HCT116 (cell line): ENCODE measurements around the gene ARSB. TPM values are rescaled to one million over a fixed set of nuclear protein-coding genes. Genes with fewer than 3 reads are reported as not detected.

Experiments used
- ATAC-seq: fragments of 200-7000 bp; cut with Tn5 transposase; 2 replicates; pipeline ENCODE4 v1.9.1; 2020; ENCODE audit warnings: mild to moderate bottlenecking, moderate library complexity
- BruUV-seq: library from RNA; stranded (reverse); fragments of 400-500 nt; replicated peaks from 2 replicates; lab custom pipeline; 2021; lab: Mats Ljungman, UMichigan
- CTCF ChIA-PET: fragments of 300-600 bp; sonication (Branson Sonifier 250); formaldehyde crosslinking; loops from one replicate; lab custom pipeline; 2021; ENCODE audit warnings: antibody characterized with exemption; lab: Charles Lee
- POLR2A ChIA-PET: fragments of 300-600, 350-600 bp; sonication (Branson Sonifier 250); formaldehyde crosslinking; loops from one replicate; lab custom pipeline; 2021; ENCODE audit warnings: antibody characterized with exemption; lab: Charles Lee
- RAD21 ChIA-PET, 2 experiments: fragments of 300-600 bp; sonication (Branson Sonifier 250); formaldehyde crosslinking; loops; one replicate each; lab custom pipeline; 2023; ENCODE audit warnings: low total read pairs in 2 of 2; ENCODE audit not compliant: uncharacterized antibody in 2 of 2, unreplicated experiment in 2 of 2, low non-redundant PET in 1 of 2; lab: Charles Lee
- DNase-seq: peaks from one replicate; pipeline ENCODE4 v3.0.0-alpha.2; 2010; ENCODE audit warnings: low read depth, low spot score
- H2AFZ ChIP-seq: fragments of 200-600 bp; shearing (Covaris generic), sonication (generic); 2 replicates; pipeline ENCODE4 v1.6.1; 2017; ENCODE audit warnings: low read depth, mixed run types, mixed read lengths, antibody characterized with exemption, low read length; ENCODE audit not compliant: poor library complexity, severe bottlenecking
- H3K27ac ChIP-seq: 2 replicates; pipeline ENCODE4 v1.5.1; 2012; ENCODE audit warnings: low read depth, low read length
- H3K27me3 ChIP-seq: fragments of 200-600 bp; sonication (generic); 2 replicates; pipeline ENCODE4 v1.6.1; 2016; ENCODE audit warnings: mixed run types, low read length, mixed read lengths; ENCODE audit not compliant: insufficient read depth
- H3K36me3 ChIP-seq, 2 experiments: fragments of 200-500 bp in 1 of 2; fragments of 200-600 bp in 1 of 2; sonication (Bioruptor generic) in 1 of 2; sonication (generic) in 1 of 2; 2 replicates each; pipeline versions ENCODE4 v1.5.1 to v1.6.1; 2014 to 2016; ENCODE audit warnings: low read length in 2 of 2, inconsistent platforms in 1 of 2, mixed read lengths in 1 of 2, mixed run types in 1 of 2; ENCODE audit not compliant: insufficient read depth in 2 of 2, control insufficient read depth in 1 of 2
- H3K4me1 ChIP-seq, 2 experiments: fragments of 200-600 bp in 1 of 2; sonication (generic) in 1 of 2; 2 replicates each; pipeline versions ENCODE4 v1.5.1 to v1.6.1; 2012 to 2017; ENCODE audit warnings: low read length in 2 of 2, inconsistent platforms in 1 of 2, mild to moderate bottlenecking in 1 of 2, mixed read lengths in 1 of 2, mixed run types in 1 of 2, moderate library complexity in 1 of 2; ENCODE audit not compliant: insufficient read depth in 2 of 2, control insufficient read depth in 1 of 2
- H3K4me2 ChIP-seq: fragments of 200-600 bp; sonication (generic); 2 replicates; pipeline ENCODE4 v1.6.1; 2017; ENCODE audit warnings: mixed run types, low read length, mixed read lengths
- H3K4me3 ChIP-seq, 2 experiments: fragments of 200-600 bp in 1 of 2; sonication (generic) in 1 of 2; replicated peaks in 1 of 2; 2 replicates each; pipeline ENCODE4 v1.5.1; 2011 to 2016; ENCODE audit warnings: low read length in 2 of 2, control low read depth in 1 of 2, low read depth in 1 of 2, mild to moderate bottlenecking in 1 of 2, mixed read lengths in 1 of 2, mixed run types in 1 of 2
- H3K79me2 ChIP-seq: fragments of 200-600 bp; sonication (generic); 2 replicates; pipeline ENCODE4 v1.6.1; 2017; ENCODE audit warnings: mild to moderate bottlenecking, mixed run types, low read length, moderate library complexity, mixed read lengths; ENCODE audit not compliant: insufficient read depth
- H3K9ac ChIP-seq: fragments of 200-600 bp; sonication (generic); 2 replicates; pipeline ENCODE4 v1.6.1; 2016; ENCODE audit warnings: low read length, mixed read lengths
- H3K9me2 ChIP-seq: fragments of 200-600 bp; sonication (generic), shearing (Covaris generic); 2 replicates; pipeline ENCODE4 v1.6.1; 2017; ENCODE audit warnings: mixed run types, mild to moderate bottlenecking, moderate library complexity; ENCODE audit not compliant: insufficient read depth
- H3K9me3 ChIP-seq, 2 experiments: fragments of 200-500 bp in 1 of 2; fragments of 200-600 bp in 1 of 2; sonication (Bioruptor generic) in 1 of 2; sonication (generic) in 1 of 2; 2 replicates each; pipeline ENCODE4 v1.6.1; 2014 to 2017; ENCODE audit warnings: low read length in 2 of 2, mixed read lengths in 2 of 2, inconsistent platforms in 1 of 2, low read depth in 1 of 2, mild to moderate bottlenecking in 1 of 2, mixed run types in 1 of 2, moderate library complexity in 1 of 2; ENCODE audit not compliant: control insufficient read depth in 1 of 2, insufficient read depth in 1 of 2
- H4K20me1 ChIP-seq: fragments of 200-600 bp; sonication (generic), shearing (Covaris generic); 2 replicates; pipeline ENCODE4 v1.6.1; 2017; ENCODE audit warnings: mixed run types, mild to moderate bottlenecking, moderate library complexity; ENCODE audit not compliant: insufficient read depth
- CBX3 ChIP-seq: IDR thresholded peaks from 2 replicates; pipeline ENCODE4 v1.6.1; 2012; ENCODE audit warnings: low read depth
- CTCF ChIP-seq, 3 experiments: fragments of 200-600 bp in 1 of 3; sonication (generic) in 1 of 3; IDR thresholded peaks in 2 of 3; conservative IDR thresholded peaks in 1 of 3; 2 replicates each; pipeline ENCODE4 v1.5.1; 2012 to 2017; ENCODE audit warnings: low read depth in 2 of 3, low read length in 2 of 3, antibody characterized with exemption in 1 of 3, borderline replicate concordance in 1 of 3, control low read depth in 1 of 3, mild to moderate bottlenecking in 1 of 3, mixed read lengths in 1 of 3, mixed run types in 1 of 3, moderate library complexity in 1 of 3; ENCODE audit not compliant: insufficient read depth in 1 of 3
- ELF1 ChIP-seq: IDR thresholded peaks from 2 replicates; pipeline ENCODE4 v1.6.1; 2012; ENCODE audit warnings: low read depth, borderline replicate concordance
- EZH2 ChIP-seq: fragments of 200-600 bp; sonication (generic); IDR thresholded peaks from 2 replicates; pipeline ENCODE4 v1.6.1; 2017; ENCODE audit warnings: antibody characterized with exemption, mixed run types
- FOSL1 ChIP-seq: IDR thresholded peaks from 2 replicates; pipeline ENCODE4 v1.6.1; 2012; ENCODE audit warnings: low read depth
- JUND ChIP-seq: IDR thresholded peaks from 2 replicates; pipeline ENCODE4 v1.6.1; 2012
- POLR2A ChIP-seq: IDR thresholded peaks from 2 replicates; pipeline ENCODE4 v1.7.0; 2011; ENCODE audit warnings: borderline replicate concordance; ENCODE audit not compliant: insufficient read depth, insufficient read length; ENCODE audit errors: extremely low read depth
- RAD21 ChIP-seq: IDR thresholded peaks from 2 replicates; pipeline ENCODE4 v1.6.1; 2012; ENCODE audit warnings: low read depth, mild to moderate bottlenecking
- SIN3A ChIP-seq: IDR thresholded peaks from 2 replicates; pipeline ENCODE4 v1.6.1; 2012; ENCODE audit warnings: low read depth
- TCF7L2 ChIP-seq: IDR thresholded peaks from 2 replicates; pipeline ENCODE4 v1.7.0; 2011; ENCODE audit warnings: borderline replicate concordance, inconsistent platforms; ENCODE audit not compliant: insufficient read depth, insufficient read length; ENCODE audit errors: extremely low read depth
- ZBTB33 ChIP-seq: IDR thresholded peaks from 2 replicates; pipeline ENCODE4 v1.6.1; 2011; ENCODE audit warnings: mild to moderate bottlenecking, low read length, moderate library complexity; ENCODE audit not compliant: insufficient replicate concordance; ENCODE audit errors: extremely low read depth
- ZNF274 ChIP-seq: fragments of 200-500 bp; sonication (Bioruptor generic); IDR thresholded peaks from 2 replicates; pipeline ENCODE4 v1.6.1; 2014; ENCODE audit warnings: mild to moderate bottlenecking, low read depth, low read length, inconsistent platforms
- intact Hi-C: fragments of 100-400 bp; cut with micrococcal nuclease; formaldehyde crosslinking; loops from 2 replicates; pipeline ENCODE4 v1.10.0; 2022
- total RNA-seq: library from RNA; stranded (reverse); gene quantifications from one replicate; pipeline ENCODE4 v1.2.1, GENCODE V29; 2021; ENCODE audit not compliant: unreplicated experiment

Gene ARSB
- total RNA-seq, 1 experiment from 2014 or later = 4.8 TPM

GRCh38 chr5:78964889-78965288 is 20.2 kb downstream of the ARSB start:
- H3K9ac ChIP-seq = no peak overlapping the region
- no peaks in the 10 kb centered on the region for H3K9me3 ChIP-seq
- no peaks in the 10 kb centered on the region for H3K36me3 ChIP-seq
- no peak overlapping the region for H3K27ac ChIP-seq
- ATAC-seq (peak; percentile 79), DNase-seq (peak; percentile 48)
- H2AFZ ChIP-seq = no peak overlapping the region
- POLR2A ChIA-PET = no interaction called here
- intact Hi-C loops = loop anchor here (1.0 to 5.0 kb wide), 4 partner anchors 65 to 644 kb away; no protein-coding TSS in a partner anchor
- no peak overlapping the region for H3K4me3 ChIP-seq
- no TSS peak for BruUV-seq
- RAD21 ChIA-PET = no interaction called here
- no peaks in the 10 kb centered on the region for H3K79me2 ChIP-seq
- H3K27me3 ChIP-seq = no peaks in the 10 kb centered on the region
- CTCF ChIA-PET = interaction anchor here (0.6 to 4.3 kb wide), 8 partner anchors 17 to 644 kb away, joined by 3 to 58 read pairs (median 4); no protein-coding TSS in a partner anchor
- H4K20me1 ChIP-seq = no peaks in the 10 kb centered on the region
- H3K9me2 ChIP-seq = no peaks in the 10 kb centered on the region
- no peak overlapping the region for H3K4me2 ChIP-seq
- H3K4me1 ChIP-seq = no peaks in the 10 kb centered on the region
- TF ChIP-seq RAD21 (peak; percentile 80), SIN3A (no peak), JUND (no peak), CTCF (IDR thresholded peaks at IDR 0.05 in 2 of 3, conservative IDR thresholded peaks at IDR 0.05 in 1 of 3; ENCODE audit: borderline replicate concordance in 1 of 3, insufficient read depth in 1 of 3, low read depth in 2 of 3, low read length in 2 of 3) (peak; percentile 38 to 56 (median 48); a peak in 5 of 6 replicates)

- Histone ChIP-seq H3K9ac (no peak overlapping the region), H2AFZ (no peak overlapping the region), H3K36me3 (no peaks in the 10 kb centered on the region), H3K9me3 (no peaks in the 10 kb centered on the region), H3K9me2 (no peaks in the 10 kb centered on the region), H3K4me1 (no peaks in the 10 kb centered on the region), H3K79me2 (no peaks in the 10 kb centered on the region), H3K27ac (no peak overlapping the region), H4K20me1 (no peaks in the 10 kb centered on the region), H3K4me2 (no peak overlapping the region), H3K4me3 (no peak overlapping the region), H3K27me3 (no peaks in the 10 kb centered on the region)
- POLR2A ChIA-PET = no interaction called here
- RAD21 ChIA-PET = interaction anchor here in 1 of 2 experiments (1.4 kb wide), 1 partner anchor 62 kb away, joined by 3 read pairs; no protein-coding TSS in a partner anchor
- TF ChIP-seq POLR2A (no peak), ELF1 (no peak), CBX3 (no peak), ZNF274 (no peak), ZBTB33 (no peak), RAD21 (no peak), EZH2 (no peak), JUND (no peak), FOSL1 (no peak), TCF7L2 (no peak), CTCF (IDR thresholded peaks at IDR 0.05 in 2 of 3, conservative IDR thresholded peaks at IDR 0.05 in 1 of 3; ENCODE audit: borderline replicate concordance in 1 of 3, insufficient read depth in 1 of 3, low read depth in 2 of 3, low read length in 2 of 3) (no peak)
- no peak for ATAC-seq
- no TSS peak for BruUV-seq
- no peak for DNase-seq
- intact Hi-C loops = loop anchor here (5.0 kb wide), 2 partner anchors 424 to 494 kb away; no protein-coding TSS in a partner anchor
- CTCF ChIA-PET = interaction anchor here (3.9 kb wide), 1 partner anchor 62 kb away, joined by 35 read pairs; no protein-coding TSS in a partner anchor
Observed at GRCh38 chr5:78961743-78962142, 23.4 kb downstream of the ARSB start.
